Iris pigment epithelial cell (primary cell): ENCODE measurements around the gene ARHGEF28.

Source experiments
- DNase-seq: peaks from one replicate; pipeline ENCODE4 v3.0.0-alpha.2; 2011; ENCODE audit warnings: low read depth

The ARHGEF28 gene

GRCh38 chr5:73938280-73938937, 312.4 kb downstream of the ARHGEF28 start:
- DNase-seq, result peak; percentile 98

- peak; percentile 59 for DNase-seq
Measured at GRCh38 chr5:73938938-73939320, 312.9 kb downstream of the ARHGEF28 start.

GRCh38 chr5:73939557-73939956, 313.6 kb downstream of the ARHGEF28 start:
- DNase-seq, result no peak

- DNase-seq, result peak; percentile 43
Measured at GRCh38 chr5:73940026-73940425, 314.0 kb downstream of the ARHGEF28 start.

GRCh38 chr5:73940801-73941200, 314.8 kb downstream of the ARHGEF28 start:
- no peak for DNase-seq

GRCh38 chr5:73942783-73943182, 316.8 kb downstream of the ARHGEF28 start:
- DNase-seq, result no peak

- no peak for DNase-seq
Measured at GRCh38 chr5:73943397-73943796, 317.4 kb downstream of the ARHGEF28 start.

- no peak for DNase-seq
Measured at GRCh38 chr5:73944581-73944980, 318.6 kb downstream of the ARHGEF28 start.

- DNase-seq, result no peak
Measured at GRCh38 chr5:73945505-73945904, 319.5 kb downstream of the ARHGEF28 start.

- no peak for DNase-seq
Measured at GRCh38 chr5:73946278-73946677, 320.3 kb downstream of the ARHGEF28 start.

GRCh38 chr5:73946919-73947602, 321.1 kb downstream of the ARHGEF28 start:
- DNase-seq, result no peak

- no peak for DNase-seq
Measured at GRCh38 chr5:73947906-73948640, 322.1 kb downstream of the ARHGEF28 start.

- DNase-seq, result peak; percentile 45
Measured at GRCh38 chr5:73948720-73949119, 322.7 kb downstream of the ARHGEF28 start.

- DNase-seq, result no peak
Measured at GRCh38 chr5:73950441-73950873, 324.5 kb downstream of the ARHGEF28 start.

GRCh38 chr5:73950912-73951430, 325.0 kb downstream of the ARHGEF28 start:
- no peak for DNase-seq

- no peak for DNase-seq
Measured at GRCh38 chr5:73952872-73953271, 326.9 kb downstream of the ARHGEF28 start.

GRCh38 chr5:73954381-73954780, 328.4 kb downstream of the ARHGEF28 start:
- DNase-seq, result no peak

GRCh38 chr5:73955271-73955846, 329.4 kb downstream of the ARHGEF28 start:
- no peak for DNase-seq

GRCh38 chr5:73957397-73958001, 331.5 kb downstream of the ARHGEF28 start:
- DNase-seq, result peak; percentile 52

- no peak for DNase-seq
Measured at GRCh38 chr5:73958037-73958436, 332.0 kb downstream of the ARHGEF28 start.

- no peak for DNase-seq
Measured at GRCh38 chr5:73960023-73960422, 334.0 kb downstream of the ARHGEF28 start.

- DNase-seq, result no peak
Measured at GRCh38 chr5:73960426-73960825, 334.4 kb downstream of the ARHGEF28 start.
